ENCODE results near the gene BABAM2.

DNA sequence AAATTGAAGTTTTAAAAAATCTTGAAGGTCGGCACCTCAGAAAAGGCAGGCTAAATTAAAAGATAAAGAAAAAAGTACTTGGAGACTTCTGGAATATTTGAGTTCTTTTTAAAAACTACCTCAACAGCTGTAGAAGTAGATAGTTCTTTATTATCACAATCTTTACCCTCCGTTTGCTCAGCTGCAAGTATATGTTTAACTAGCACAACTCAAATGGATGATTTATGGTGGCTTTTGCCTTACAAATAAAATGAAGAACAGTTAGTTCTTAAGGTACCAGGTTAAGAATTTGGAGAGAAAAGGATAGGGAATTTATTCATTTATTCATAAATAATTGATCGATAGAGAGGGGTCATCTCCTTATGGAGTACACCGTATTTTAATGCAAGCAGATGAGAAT lies 264.6 kb downstream of the BABAM2 start:
- TF ChIP-seq, protein P1, sequence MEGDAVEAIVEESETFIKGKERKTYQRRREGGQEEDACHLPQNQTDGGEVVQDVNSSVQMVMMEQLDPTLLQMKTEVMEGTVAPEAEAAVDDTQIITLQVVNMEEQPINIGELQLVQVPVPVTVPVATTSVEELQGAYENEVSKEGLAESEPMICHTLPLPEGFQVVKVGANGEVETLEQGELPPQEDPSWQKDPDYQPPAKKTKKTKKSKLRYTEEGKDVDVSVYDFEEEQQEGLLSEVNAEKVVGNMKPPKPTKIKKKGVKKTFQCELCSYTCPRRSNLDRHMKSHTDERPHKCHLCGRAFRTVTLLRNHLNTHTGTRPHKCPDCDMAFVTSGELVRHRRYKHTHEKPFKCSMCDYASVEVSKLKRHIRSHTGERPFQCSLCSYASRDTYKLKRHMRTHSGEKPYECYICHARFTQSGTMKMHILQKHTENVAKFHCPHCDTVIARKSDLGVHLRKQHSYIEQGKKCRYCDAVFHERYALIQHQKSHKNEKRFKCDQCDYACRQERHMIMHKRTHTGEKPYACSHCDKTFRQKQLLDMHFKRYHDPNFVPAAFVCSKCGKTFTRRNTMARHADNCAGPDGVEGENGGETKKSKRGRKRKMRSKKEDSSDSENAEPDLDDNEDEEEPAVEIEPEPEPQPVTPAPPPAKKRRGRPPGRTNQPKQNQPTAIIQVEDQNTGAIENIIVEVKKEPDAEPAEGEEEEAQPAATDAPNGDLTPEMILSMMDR (IDR thresholded peaks at IDR 0.05), result no peak
- no peak for TF ChIP-seq POLR2AphosphoS5 (IDR thresholded peaks at IDR 0.05; ENCODE audit: insufficient read depth in 1 of 2, low read depth in 1 of 2)

Measured in vagina (tissue), 2 donors.